Suprapubic skin (tissue), 4 donors: ENCODE measurements around the gene MYO18B. TPM values are rescaled to one million over a fixed set of nuclear protein-coding genes. Genes with fewer than 3 reads are reported as not detected.

Source experiments
- DNase-seq, 2 donors: peaks; one replicate each; pipeline ENCODE4 v3.0.0-alpha.2; 2019; ENCODE audit warnings: low spot score in 2 of 2
- H3K27ac ChIP-seq: fragments of 200-600 bp; sonication (generic); one replicate; pipeline ENCODE4 v1.5.1; 2019
- H3K27me3 ChIP-seq: fragments of 200-600 bp; sonication (generic); one replicate; pipeline ENCODE4 v1.5.1; 2019
- H3K36me3 ChIP-seq: fragments of 200-600 bp; sonication (generic); one replicate; pipeline ENCODE4 v1.5.1; 2019
- H3K4me1 ChIP-seq: fragments of 200-600 bp; sonication (generic); one replicate; pipeline ENCODE4 v1.5.1; 2019
- H3K4me3 ChIP-seq: fragments of 200-600 bp; sonication (generic); one replicate; pipeline ENCODE4 v1.5.1; 2019; ENCODE audit warnings: mild to moderate bottlenecking
- H3K9me3 ChIP-seq: fragments of 200-600 bp; sonication (generic); one replicate; pipeline ENCODE4 v1.5.1; 2019
- EP300 ChIP-seq: sonication (generic); formaldehyde crosslinking; IDR thresholded peaks from one replicate; pipeline ENCODE4 v1.6.1; 2017; ENCODE audit warnings: antibody characterized with exemption
- POLR2A ChIP-seq, 2 donors: fragments of 450-650 bp; IDR thresholded peaks; one replicate each; pipeline ENCODE4 v1.6.1; 2017; ENCODE audit warnings: antibody characterized with exemption in 2 of 2, mild to moderate bottlenecking in 2 of 2, moderate library complexity in 2 of 2
- POLR2AphosphoS5 ChIP-seq, 3 donors: sonication (generic); formaldehyde crosslinking; IDR thresholded peaks; one replicate each; pipeline ENCODE4 v1.6.1; 2017; ENCODE audit warnings: antibody characterized with exemption in 3 of 3
- WGBS: methylation state at CpG from one replicate; pipeline ENCODE4 v1.1.5; 2018; 5-methylcytosine and 5-hydroxymethylcytosine counted together
- total RNA-seq, 4 donors: library from RNA; depleted of rRNA; stranded (reverse); fragments of >200 nt; gene quantifications; one replicate each; pipeline ENCODE4 v1.1.0, GENCODE V29; 2016
- TF ChIP-seq, protein P1 (sequence below), 2 donors: fragments of 200-600 bp in 1 of 2; fragments of 450-650 bp in 1 of 2; sonication (generic) in 1 of 2; IDR thresholded peaks; one replicate each; pipeline ENCODE4 v1.5.1; 2016 to 2019; ENCODE audit warnings: antibody characterized with exemption in 2 of 2, mild to moderate bottlenecking in 1 of 2, moderate library complexity in 1 of 2

The MYO18B gene
- total RNA-seq, 4 donors from 2014 or later, result 1.2 to 3.2 (median 1.7) TPM

DNA sequence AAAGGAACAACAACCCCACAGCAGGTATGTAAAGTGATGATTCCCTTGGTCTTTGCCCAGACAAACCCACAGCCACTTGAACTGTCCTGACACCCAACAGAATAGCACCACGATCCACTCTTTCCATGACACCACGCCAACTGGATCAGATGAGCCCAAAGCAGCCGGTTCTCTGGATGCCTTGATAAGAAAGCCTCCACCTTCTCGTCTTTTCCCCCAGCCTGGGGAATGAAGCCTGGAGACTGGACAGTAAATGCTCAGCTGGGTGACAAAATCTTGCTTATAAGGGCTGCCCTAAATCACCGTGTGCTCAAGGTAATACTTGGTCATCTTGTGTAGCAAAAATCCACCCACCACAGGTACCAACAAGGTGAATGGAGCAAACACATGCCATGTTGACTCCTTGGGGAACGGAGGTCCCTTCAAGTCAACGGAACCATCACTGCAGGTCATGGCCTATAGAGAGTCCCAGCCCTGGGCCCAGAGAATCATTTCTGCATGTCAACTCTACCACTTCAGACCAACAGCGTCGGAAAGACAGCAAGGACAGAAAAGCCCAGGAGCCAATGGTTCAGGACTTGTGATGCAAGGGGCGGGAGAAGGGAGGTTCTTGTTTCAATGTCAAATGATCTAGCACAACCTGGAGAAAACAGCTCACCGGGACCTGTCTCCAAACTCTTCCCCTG, 2.2 kb upstream of the MYO18B start:
- H3K9me3 ChIP-seq, result no peaks in the 10 kb centered on the region
- WGBS, result 89% methylated on average over 9 of the region's 11 CpGs
- no peaks in the 10 kb centered on the region for H3K4me1 ChIP-seq
- H3K27ac ChIP-seq, result no peak overlapping the region
- H3K36me3 ChIP-seq, result no peaks in the 10 kb centered on the region
- no peak for DNase-seq
- peaks cover 13% of the 10 kb centered on the region for H3K27me3 ChIP-seq
- TF ChIP-seq EP300 (no peak), POLR2A (IDR thresholded peaks at IDR 0.05) (no peak), POLR2AphosphoS5 (IDR thresholded peaks at IDR 0.05) (no peak)
- TF ChIP-seq, protein P1, sequence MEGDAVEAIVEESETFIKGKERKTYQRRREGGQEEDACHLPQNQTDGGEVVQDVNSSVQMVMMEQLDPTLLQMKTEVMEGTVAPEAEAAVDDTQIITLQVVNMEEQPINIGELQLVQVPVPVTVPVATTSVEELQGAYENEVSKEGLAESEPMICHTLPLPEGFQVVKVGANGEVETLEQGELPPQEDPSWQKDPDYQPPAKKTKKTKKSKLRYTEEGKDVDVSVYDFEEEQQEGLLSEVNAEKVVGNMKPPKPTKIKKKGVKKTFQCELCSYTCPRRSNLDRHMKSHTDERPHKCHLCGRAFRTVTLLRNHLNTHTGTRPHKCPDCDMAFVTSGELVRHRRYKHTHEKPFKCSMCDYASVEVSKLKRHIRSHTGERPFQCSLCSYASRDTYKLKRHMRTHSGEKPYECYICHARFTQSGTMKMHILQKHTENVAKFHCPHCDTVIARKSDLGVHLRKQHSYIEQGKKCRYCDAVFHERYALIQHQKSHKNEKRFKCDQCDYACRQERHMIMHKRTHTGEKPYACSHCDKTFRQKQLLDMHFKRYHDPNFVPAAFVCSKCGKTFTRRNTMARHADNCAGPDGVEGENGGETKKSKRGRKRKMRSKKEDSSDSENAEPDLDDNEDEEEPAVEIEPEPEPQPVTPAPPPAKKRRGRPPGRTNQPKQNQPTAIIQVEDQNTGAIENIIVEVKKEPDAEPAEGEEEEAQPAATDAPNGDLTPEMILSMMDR (IDR thresholded peaks at IDR 0.05), result no peak
- H3K4me3 ChIP-seq, result no peak overlapping the region

DNA sequence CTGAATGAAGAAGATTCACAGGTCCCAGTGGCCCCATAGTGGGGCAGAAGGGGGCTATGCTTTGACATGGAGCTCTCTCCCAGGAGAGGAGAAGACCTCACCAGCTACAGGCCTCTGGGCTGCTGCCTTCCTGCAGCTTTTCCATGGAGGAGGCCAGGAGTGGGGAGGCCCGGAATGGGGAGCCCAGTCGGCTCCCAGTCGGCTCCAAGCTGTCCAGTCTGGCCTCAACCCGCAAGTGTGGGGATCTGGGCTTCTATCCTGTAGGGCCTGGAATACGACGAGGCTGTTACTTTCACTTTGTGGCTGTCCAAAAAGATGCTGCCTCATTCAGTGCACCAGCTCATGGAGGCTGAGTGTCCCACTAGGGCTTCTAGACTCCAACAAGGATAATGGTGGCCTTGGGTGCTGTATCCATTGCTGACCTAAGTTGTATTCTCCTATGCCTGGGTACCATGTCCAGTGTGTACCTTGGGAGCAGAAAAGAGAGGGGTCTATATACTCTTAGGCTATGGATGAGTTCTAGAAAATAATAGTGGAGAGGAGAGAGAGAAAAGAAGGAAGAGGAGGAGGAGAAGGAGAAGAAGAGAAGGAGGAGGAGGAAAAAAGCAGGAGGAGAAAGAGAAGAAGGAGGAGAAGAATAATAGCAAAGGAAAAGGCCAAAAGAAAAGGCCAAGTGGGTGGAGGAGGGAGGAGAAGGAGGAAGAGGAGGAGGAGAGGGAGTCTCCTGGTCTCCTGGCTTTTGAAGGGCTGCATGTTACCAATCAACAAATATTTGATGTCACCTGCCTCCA, 1.1 kb downstream of the MYO18B start:
- TF ChIP-seq POLR2A (IDR thresholded peaks at IDR 0.05) (no peak), EP300 (no peak), POLR2AphosphoS5 (IDR thresholded peaks at IDR 0.05) (no peak)
- TF ChIP-seq, protein P1 (IDR thresholded peaks at IDR 0.05), result no peak
- Histone ChIP-seq H3K27me3 (peaks cover 4% of the 10 kb centered on the region), H3K9me3 (no peaks in the 10 kb centered on the region), H3K36me3 (no peaks in the 10 kb centered on the region), H3K4me1 (no peaks in the 10 kb centered on the region), H3K4me3 (no peak overlapping the region), H3K27ac (no peak overlapping the region)
- DNase-seq, result no peak
- WGBS, result 100% methylated on average over 2 of the region's 6 CpGs

- no peak overlapping the region for H3K4me3 ChIP-seq
- H3K27ac ChIP-seq, result no peak overlapping the region
- H3K9me3 ChIP-seq, result no peaks in the 10 kb centered on the region
- TF ChIP-seq POLR2AphosphoS5 (IDR thresholded peaks at IDR 0.05) (no peak), EP300 (no peak), POLR2A (IDR thresholded peaks at IDR 0.05) (no peak)
- TF ChIP-seq, protein P1 (IDR thresholded peaks at IDR 0.05), result no peak
- H3K4me1 ChIP-seq, result no peaks in the 10 kb centered on the region
- 88% methylated on average over 4 of the region's 4 CpGs for WGBS
- H3K27me3 ChIP-seq, result peaks cover 4% of the 10 kb centered on the region
- DNase-seq, result no peak
- no peaks in the 10 kb centered on the region for H3K36me3 ChIP-seq
Observed at GRCh38 chr22:25744694-25745093, 2.7 kb downstream of the MYO18B start.

DNA sequence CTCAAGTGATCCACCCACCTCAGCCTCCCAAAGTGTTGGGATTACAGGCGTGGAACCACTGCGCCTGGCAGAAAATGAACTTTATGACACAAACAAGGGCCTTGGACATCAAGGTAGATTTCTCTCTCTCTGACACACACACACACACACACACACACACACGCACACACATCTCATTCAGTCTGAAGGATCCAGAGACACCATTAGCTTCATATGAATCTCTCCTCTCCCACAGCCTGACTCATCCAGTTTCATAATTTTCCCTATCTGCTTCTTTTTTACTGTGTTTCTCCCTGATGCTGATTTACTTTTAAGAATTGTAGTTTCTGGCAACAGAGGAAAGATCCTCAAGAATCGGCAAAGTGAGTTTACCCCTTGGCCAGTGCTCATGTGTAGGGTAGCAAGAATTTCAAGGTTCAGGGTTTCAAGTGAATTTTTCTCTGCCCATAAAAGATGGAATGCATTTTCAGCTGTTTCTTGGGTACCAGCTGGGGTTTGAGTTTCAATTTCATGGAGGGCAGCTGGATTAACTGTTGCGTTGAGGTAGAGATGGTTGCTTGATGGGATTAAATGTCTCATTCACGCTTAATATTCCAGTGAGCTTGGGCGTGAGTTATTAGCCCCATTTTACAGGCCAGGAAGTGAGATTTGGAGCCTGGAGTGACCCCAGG, 3.5 kb downstream of the MYO18B start:
- TF ChIP-seq, protein P1 (IDR thresholded peaks at IDR 0.05), result no peak
- TF ChIP-seq POLR2AphosphoS5 (IDR thresholded peaks at IDR 0.05) (no peak), POLR2A (IDR thresholded peaks at IDR 0.05) (no peak)
- 86% methylated on average over 7 of the region's 7 CpGs for WGBS
- Histone ChIP-seq H3K9me3 (no peaks in the 10 kb centered on the region), H3K27me3 (peaks cover 4% of the 10 kb centered on the region), H3K27ac (no peak overlapping the region), H3K4me3 (no peak overlapping the region), H3K4me1 (no peaks in the 10 kb centered on the region), H3K36me3 (no peaks in the 10 kb centered on the region)
- no peak for DNase-seq

DNA sequence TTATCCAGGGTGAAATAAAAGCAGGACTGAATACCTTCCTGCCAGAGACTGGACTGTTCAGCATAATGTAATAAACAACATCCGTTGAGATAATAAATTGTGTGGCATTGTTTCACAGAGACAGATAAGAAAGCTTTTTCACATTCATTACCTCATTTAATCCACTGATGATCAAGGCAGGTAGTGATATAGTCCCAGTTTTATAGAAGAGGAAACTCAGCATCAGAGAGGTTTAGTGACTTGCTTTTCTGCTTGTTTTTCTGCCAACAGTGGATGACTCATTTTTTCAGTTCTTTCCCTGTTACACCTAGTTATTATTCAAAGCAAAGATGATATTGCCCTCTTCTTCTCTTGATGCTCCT, 4.0 kb downstream of the MYO18B start:
- H3K4me3 ChIP-seq, result no peak overlapping the region
- H3K4me1 ChIP-seq, result no peaks in the 10 kb centered on the region
- H3K9me3 ChIP-seq, result no peaks in the 10 kb centered on the region
- TF ChIP-seq POLR2AphosphoS5 (IDR thresholded peaks at IDR 0.05) (no peak), EP300 (no peak)
- TF ChIP-seq, protein P1 (IDR thresholded peaks at IDR 0.05), result no peak
- DNase-seq, result no peak
- 50% methylated on average over 1 of the region's 1 CpG for WGBS
- no peaks in the 10 kb centered on the region for H3K36me3 ChIP-seq
- peaks cover 4% of the 10 kb centered on the region for H3K27me3 ChIP-seq
- no peak overlapping the region for H3K27ac ChIP-seq
